Dendritic cell treated with granulocyte-macrophage colony-stimulating factor and Interleukin-4, amounts not matched to agents 40 ng/mL and 50 ng/mL, for 4 days (primary cell): ENCODE measurements around the gene ATRX.
"Not testable (repeated sequence)": the region's sequence is repeated elsewhere in the genome, so short reads cannot be mapped to it uniquely, and the experiment has no call there.

ENCODE experiments used
- H3K27ac Mint-ChIP-seq: one replicate; pipeline ENCODE4 v1.8.0; 2022; ENCODE audit warnings: mild to moderate bottlenecking, mixed read lengths
- H3K27me3 Mint-ChIP-seq: one replicate; pipeline ENCODE4 v1.8.0; 2022; ENCODE audit warnings: mild to moderate bottlenecking, mixed read lengths
- H3K36me3 Mint-ChIP-seq: one replicate; pipeline ENCODE4 v1.8.0; 2022; ENCODE audit warnings: low read depth, mixed read lengths
- H3K4me1 Mint-ChIP-seq: one replicate; pipeline ENCODE4 v1.8.0; 2022; ENCODE audit warnings: low read depth, mixed read lengths
- H3K4me3 Mint-ChIP-seq: one replicate; pipeline ENCODE4 v1.8.0; 2022; ENCODE audit warnings: mild to moderate bottlenecking, moderate library complexity, mixed read lengths
- H3K9me3 Mint-ChIP-seq: one replicate; pipeline ENCODE4 v1.8.0; 2022; ENCODE audit warnings: mixed read lengths
- intact Hi-C: fragments of 100-400 bp; cut with micrococcal nuclease; formaldehyde crosslinking; loops from one replicate; pipeline ENCODE4 v1.15.0; 2022

ATRX gene

GRCh38 chrX:77693594-77693993 lies 92.4 kb downstream of the ATRX start:
- intact Hi-C loops: no loop called here
- Mint-ChIP-seq H3K27me3 (no peaks in the 10 kb centered on the region), H3K27ac (no peak overlapping the region), H3K4me3 (no peak overlapping the region), H3K36me3 (peaks cover 21% of the 10 kb centered on the region), H3K9me3 (no peaks in the 10 kb centered on the region), H3K4me1 (peaks cover 6% of the 10 kb centered on the region)

GRCh38 chrX:77691916-77692315 lies 94.1 kb downstream of the ATRX start:
- Mint-ChIP-seq H3K4me3 (no peak overlapping the region), H3K9me3 (no peaks in the 10 kb centered on the region), H3K27ac (no peak overlapping the region), H3K36me3 (peaks cover 28% of the 10 kb centered on the region), H3K27me3 (no peaks in the 10 kb centered on the region), H3K4me1 (peaks cover 6% of the 10 kb centered on the region)
- intact Hi-C loops: no loop called here

- Mint-ChIP-seq H3K9me3 (no peaks in the 10 kb centered on the region), H3K27me3 (no peaks in the 10 kb centered on the region), H3K4me3 (no peak overlapping the region), H3K36me3 (peaks cover 38% of the 10 kb centered on the region), H3K27ac (no peak overlapping the region), H3K4me1 (peaks cover 6% of the 10 kb centered on the region)
- intact Hi-C loops: loop anchor here (10.0 kb wide), 1 partner anchor 185 kb away; no protein-coding TSS in a partner anchor
Observed at GRCh38 chrX:77689376-77689775, 96.6 kb downstream of the ATRX start.

- not testable (repeated sequence) for H3K27me3 Mint-ChIP-seq, H3K4me3 Mint-ChIP-seq, H3K27ac Mint-ChIP-seq, H3K9me3 Mint-ChIP-seq, H3K4me1 Mint-ChIP-seq
- intact Hi-C loops: loop anchor here (10.0 kb wide), 1 partner anchor 189 kb away; no protein-coding TSS in a partner anchor
- H3K36me3 Mint-ChIP-seq: peaks cover 55% of the 10 kb centered on the region
Observed at GRCh38 chrX:77685683-77686082, 100.3 kb downstream of the ATRX start.

- Mint-ChIP-seq H3K27me3 (no peaks in the 10 kb centered on the region), H3K36me3 (peaks cover 42% of the 10 kb centered on the region), H3K9me3 (no peaks in the 10 kb centered on the region), H3K4me1 (no peaks in the 10 kb centered on the region), H3K4me3 (no peak overlapping the region), H3K27ac (no peak overlapping the region)
- intact Hi-C loops: no loop called here
Observed at GRCh38 chrX:77679144-77679543, 106.9 kb downstream of the ATRX start.

- Mint-ChIP-seq H3K9me3 (no peaks in the 10 kb centered on the region), H3K27me3 (no peaks in the 10 kb centered on the region), H3K4me1 (no peaks in the 10 kb centered on the region), H3K27ac (no peak overlapping the region), H3K4me3 (no peak overlapping the region), H3K36me3 (peaks cover 15% of the 10 kb centered on the region)
- intact Hi-C loops: no loop called here
Observed at GRCh38 chrX:77675986-77676385, 110.0 kb downstream of the ATRX start.

GRCh38 chrX:77668391-77669237 lies 117.4 kb downstream of the ATRX start:
- intact Hi-C loops: no loop called here
- Mint-ChIP-seq H3K9me3 (no peaks in the 10 kb centered on the region), H3K27ac (peak overlapping the region; percentile 43), H3K27me3 (no peaks in the 10 kb centered on the region), H3K36me3 (peaks cover 12% of the 10 kb centered on the region), H3K4me1 (no peaks in the 10 kb centered on the region), H3K4me3 (no peak overlapping the region)

GRCh38 chrX:77658886-77659285 lies 127.1 kb downstream of the ATRX start:
- Mint-ChIP-seq H3K4me3 (no peak overlapping the region), H3K36me3 (peaks cover 49% of the 10 kb centered on the region), H3K27me3 (no peaks in the 10 kb centered on the region), H3K9me3 (no peaks in the 10 kb centered on the region), H3K27ac (no peak overlapping the region), H3K4me1 (no peaks in the 10 kb centered on the region)
- intact Hi-C loops: no loop called here

- no peak overlapping the region for H3K4me3 Mint-ChIP-seq
- no peak overlapping the region for H3K27ac Mint-ChIP-seq
- intact Hi-C loops: no loop called here
- H3K36me3 Mint-ChIP-seq: peaks cover 57% of the 10 kb centered on the region
- H3K9me3 Mint-ChIP-seq: no peaks in the 10 kb centered on the region
- H3K27me3 Mint-ChIP-seq: no peaks in the 10 kb centered on the region
- H3K4me1 Mint-ChIP-seq: peaks cover 5% of the 10 kb centered on the region
Observed at GRCh38 chrX:77652095-77652494, 133.9 kb downstream of the ATRX start.

- intact Hi-C loops: no loop called here
- Mint-ChIP-seq H3K4me3 (no peak overlapping the region), H3K36me3 (peaks cover 66% of the 10 kb centered on the region), H3K9me3 (peaks cover 9% of the 10 kb centered on the region), H3K27me3 (no peaks in the 10 kb centered on the region), H3K4me1 (no peaks in the 10 kb centered on the region), H3K27ac (no peak overlapping the region)
Observed at GRCh38 chrX:77640702-77641101, 145.3 kb downstream of the ATRX start.

- Mint-ChIP-seq H3K36me3 (peaks cover 63% of the 10 kb centered on the region), H3K4me1 (no peaks in the 10 kb centered on the region), H3K27ac (no peak overlapping the region), H3K27me3 (no peaks in the 10 kb centered on the region), H3K4me3 (no peak overlapping the region), H3K9me3 (peaks cover 9% of the 10 kb centered on the region)
- intact Hi-C loops: no loop called here
Observed at GRCh38 chrX:77639820-77640219, 146.2 kb downstream of the ATRX start.

GRCh38 chrX:77638397-77638796 lies 147.6 kb downstream of the ATRX start:
- Mint-ChIP-seq H3K4me1 (no peaks in the 10 kb centered on the region), H3K9me3 (peaks cover 9% of the 10 kb centered on the region), H3K27me3 (no peaks in the 10 kb centered on the region), H3K4me3 (no peak overlapping the region), H3K27ac (no peak overlapping the region), H3K36me3 (peaks cover 60% of the 10 kb centered on the region)
- intact Hi-C loops: no loop called here

- H3K4me3 Mint-ChIP-seq: no peak overlapping the region
- peaks cover 49% of the 10 kb centered on the region for H3K36me3 Mint-ChIP-seq
- intact Hi-C loops: no loop called here
- H3K27ac Mint-ChIP-seq: no peak overlapping the region
- no peaks in the 10 kb centered on the region for H3K4me1 Mint-ChIP-seq
- no peaks in the 10 kb centered on the region for H3K27me3 Mint-ChIP-seq
- peaks cover 9% of the 10 kb centered on the region for H3K9me3 Mint-ChIP-seq
Observed at GRCh38 chrX:77635373-77635772, 150.6 kb downstream of the ATRX start.

- no peak overlapping the region for H3K27ac Mint-ChIP-seq
- no peaks in the 10 kb centered on the region for H3K27me3 Mint-ChIP-seq
- peaks cover 38% of the 10 kb centered on the region for H3K36me3 Mint-ChIP-seq
- H3K4me1 Mint-ChIP-seq: no peaks in the 10 kb centered on the region
- intact Hi-C loops: no loop called here
- no peaks in the 10 kb centered on the region for H3K9me3 Mint-ChIP-seq
- H3K4me3 Mint-ChIP-seq: no peak overlapping the region
Observed at GRCh38 chrX:77628294-77629025, 157.6 kb downstream of the ATRX start.
